LNCAP (cell line): ENCODE results near the gene ELP2.
A peak's percentile ranks its signal among the peaks of the same experiment; 100 is the strongest.

Experiments
- TF ChIP-seq, protein P1 (sequence below): fragments of 450-650 bp; IDR thresholded peaks from 2 replicates; pipeline ENCODE4 v1.5.1; 2017; ENCODE audit warnings: mild to moderate bottlenecking

Gene ELP2

DNA sequence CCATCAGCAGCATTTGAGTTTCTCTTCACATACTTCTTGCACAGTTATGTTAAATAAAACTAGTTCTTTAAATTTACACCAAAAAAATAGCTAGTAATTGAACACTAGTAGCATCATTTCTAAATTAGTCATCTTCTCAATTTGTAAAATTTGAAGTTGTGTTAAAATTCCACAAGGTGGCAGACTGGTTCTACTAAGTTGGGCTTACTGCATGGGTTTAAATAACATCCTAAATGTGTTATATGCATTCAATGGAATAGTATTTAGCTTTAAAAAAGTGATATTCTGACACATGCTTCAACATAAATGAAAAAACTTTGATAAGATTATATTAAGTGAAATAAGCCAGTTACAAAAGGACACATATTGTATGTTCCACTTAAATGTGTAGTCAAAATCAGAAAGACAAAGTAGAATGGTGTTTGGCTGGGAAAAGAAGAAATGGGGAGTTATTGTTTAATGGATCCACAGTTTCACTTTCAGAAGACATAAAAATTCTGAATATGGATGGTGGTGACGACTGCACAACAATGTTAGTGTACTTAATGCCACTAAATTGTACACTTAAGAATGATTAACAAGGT is 33.7 kb upstream of the ELP2 start:
- TF ChIP-seq, protein P1, sequence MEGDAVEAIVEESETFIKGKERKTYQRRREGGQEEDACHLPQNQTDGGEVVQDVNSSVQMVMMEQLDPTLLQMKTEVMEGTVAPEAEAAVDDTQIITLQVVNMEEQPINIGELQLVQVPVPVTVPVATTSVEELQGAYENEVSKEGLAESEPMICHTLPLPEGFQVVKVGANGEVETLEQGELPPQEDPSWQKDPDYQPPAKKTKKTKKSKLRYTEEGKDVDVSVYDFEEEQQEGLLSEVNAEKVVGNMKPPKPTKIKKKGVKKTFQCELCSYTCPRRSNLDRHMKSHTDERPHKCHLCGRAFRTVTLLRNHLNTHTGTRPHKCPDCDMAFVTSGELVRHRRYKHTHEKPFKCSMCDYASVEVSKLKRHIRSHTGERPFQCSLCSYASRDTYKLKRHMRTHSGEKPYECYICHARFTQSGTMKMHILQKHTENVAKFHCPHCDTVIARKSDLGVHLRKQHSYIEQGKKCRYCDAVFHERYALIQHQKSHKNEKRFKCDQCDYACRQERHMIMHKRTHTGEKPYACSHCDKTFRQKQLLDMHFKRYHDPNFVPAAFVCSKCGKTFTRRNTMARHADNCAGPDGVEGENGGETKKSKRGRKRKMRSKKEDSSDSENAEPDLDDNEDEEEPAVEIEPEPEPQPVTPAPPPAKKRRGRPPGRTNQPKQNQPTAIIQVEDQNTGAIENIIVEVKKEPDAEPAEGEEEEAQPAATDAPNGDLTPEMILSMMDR: peak; percentile 59

DNA sequence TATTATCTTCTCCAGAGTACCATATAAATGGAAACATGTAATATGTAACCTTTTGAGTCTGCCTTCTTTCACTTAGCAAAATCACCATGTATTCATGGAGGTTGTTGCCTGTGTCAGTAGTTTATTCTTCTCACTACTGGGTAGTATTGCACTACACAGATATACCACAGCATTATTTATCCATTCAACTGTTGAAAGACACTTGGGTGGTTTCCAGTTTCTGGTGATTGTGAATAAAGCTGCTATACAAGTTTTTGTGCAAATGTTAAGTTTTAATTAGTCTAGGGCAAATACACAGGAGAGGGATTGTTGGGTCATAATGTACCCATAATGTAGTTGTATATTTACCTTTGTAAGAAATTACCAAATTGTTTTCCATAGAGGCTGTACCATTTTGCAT is 32.7 kb upstream of the ELP2 start:
- TF ChIP-seq, protein P1: no peak

DNA sequence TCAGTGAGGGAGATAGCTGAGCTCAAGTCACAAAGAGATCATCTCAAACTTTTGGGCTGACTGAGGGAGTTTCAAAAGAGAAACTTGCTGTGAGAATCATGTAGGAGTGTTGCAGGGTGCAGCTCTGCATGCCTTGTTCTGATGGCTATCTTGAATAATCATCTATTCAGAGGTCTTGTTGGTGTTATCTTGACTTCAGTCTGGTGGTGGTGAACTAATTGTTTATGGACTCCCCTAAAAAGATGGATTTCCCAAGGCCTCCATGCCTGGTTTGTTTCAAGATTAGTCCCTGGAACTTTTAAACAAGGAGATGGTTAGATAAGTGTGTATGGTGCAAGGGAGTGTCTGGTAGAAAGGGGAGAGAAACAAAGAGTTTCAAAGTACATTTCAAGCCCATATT is 30.4 kb upstream of the ELP2 start:
- TF ChIP-seq, protein P1: no peak

DNA sequence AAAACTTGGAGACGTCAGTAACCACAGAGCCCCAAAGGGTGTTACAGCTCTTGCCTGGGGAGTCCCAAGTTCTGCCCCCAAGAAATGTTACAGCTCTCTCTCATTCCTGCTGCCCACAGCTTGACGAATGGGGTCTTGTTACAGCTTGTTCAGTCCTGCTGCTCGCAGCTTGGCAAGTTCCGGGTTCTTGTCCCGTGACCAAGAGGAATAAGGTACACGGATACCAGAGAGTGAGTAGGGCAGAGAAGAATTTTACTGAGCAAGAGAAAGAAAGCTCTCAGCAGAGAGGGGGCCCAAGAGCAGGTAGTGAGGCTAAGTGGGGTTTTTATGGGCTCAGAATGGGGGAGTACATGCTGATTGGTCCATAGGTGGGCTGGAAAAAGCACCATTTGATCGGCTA is 27.8 kb upstream of the ELP2 start:
- TF ChIP-seq, protein P1: no peak

DNA sequence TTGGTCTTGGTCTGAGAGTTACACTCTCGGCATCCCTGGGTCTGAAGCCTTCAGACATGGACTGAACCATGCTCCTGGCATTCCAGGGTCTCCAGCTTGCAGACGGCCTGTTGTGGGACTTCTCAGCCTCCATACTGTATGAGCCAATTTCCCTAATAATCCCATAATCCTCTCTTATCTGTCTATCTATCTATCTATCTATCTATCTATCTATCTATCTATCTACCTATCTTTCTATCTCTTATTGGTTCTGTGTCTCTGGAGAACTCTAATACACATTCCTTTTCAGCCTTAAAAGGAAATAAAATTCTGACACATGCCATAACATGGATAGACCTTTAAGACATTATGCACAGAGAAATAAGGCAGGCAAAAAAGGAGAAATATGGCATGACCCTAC is 24.9 kb upstream of the ELP2 start:
- TF ChIP-seq, protein P1: no peak

DNA sequence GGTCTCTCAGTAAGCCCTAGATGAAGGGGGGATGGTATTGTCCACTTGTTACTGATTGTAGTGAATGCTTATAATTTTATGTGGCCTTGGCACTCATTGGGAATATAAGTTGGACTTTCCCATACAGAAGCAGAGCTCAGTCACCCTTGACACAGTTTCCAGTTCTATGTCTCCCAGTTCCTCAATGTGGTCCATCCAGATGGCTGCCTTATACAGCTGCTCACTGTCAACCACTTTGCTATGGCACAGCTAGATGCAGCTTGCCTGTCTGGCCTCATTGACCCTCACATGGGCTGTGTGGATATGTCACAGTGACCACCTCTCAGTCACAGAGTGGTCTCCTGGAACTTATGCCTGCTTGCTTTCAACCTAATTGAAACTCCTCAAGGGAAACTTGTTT is 22.2 kb upstream of the ELP2 start:
- TF ChIP-seq, protein P1: no peak

DNA sequence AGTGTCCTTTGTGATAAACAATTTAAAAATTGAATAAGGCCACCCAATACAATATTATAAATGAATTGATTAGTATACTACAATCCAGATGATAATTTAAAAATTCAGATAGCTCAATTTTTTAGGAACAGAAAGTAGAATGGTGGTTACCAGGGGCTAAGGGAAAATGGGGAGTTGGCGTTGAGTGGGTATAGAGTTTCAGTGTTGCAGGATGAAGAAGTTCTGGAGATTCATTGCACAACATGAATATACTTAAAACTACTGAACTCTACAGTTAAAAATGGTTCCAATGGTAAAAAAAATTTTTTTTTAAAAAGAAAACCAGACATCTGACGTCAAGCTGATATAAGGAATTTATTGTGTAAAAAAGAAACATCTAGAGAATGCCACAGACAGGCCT is 21.5 kb upstream of the ELP2 start:
- TF ChIP-seq, protein P1: no peak

DNA sequence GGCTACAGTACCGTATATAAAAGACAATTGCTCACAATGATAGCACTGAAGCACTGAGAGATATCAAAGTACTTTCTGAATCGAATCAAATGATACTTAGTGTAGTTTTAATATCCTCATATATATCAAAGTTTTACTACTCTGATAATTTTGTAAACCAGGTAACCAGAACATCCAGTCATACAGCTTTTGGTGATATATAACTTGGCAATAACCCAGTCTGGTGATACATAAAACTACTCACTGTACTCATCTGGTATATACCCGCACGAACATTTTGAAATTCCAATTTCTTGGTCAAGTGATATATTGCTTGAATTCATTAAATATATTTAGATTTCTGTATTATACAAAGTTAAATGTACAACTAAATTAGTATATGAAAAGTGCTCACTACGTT is 21.1 kb upstream of the ELP2 start:
- TF ChIP-seq, protein P1: no peak
